Body of pancreas (tissue), 4 donors: ENCODE measurements around the gene GPR155.

Source experiments
- CTCF ChIP-seq, 7 experiments: fragments of 450-650 bp in 4 of 7; fragments of 200-600 bp in 3 of 7; sonication (generic) in 3 of 7; IDR thresholded peaks; one replicate each; pipeline ENCODE4 v1.5.1; 2016 to 2019; ENCODE audit warnings: antibody characterized with exemption in 7 of 7
- POLR2A ChIP-seq, 3 donors: fragments of 450-650 bp; IDR thresholded peaks; one replicate each; pipeline ENCODE4 v1.6.1; 2016; ENCODE audit warnings: antibody characterized with exemption in 3 of 3, mild to moderate bottlenecking in 2 of 3

GRCh38 chr2:174397773-174398172 is 89.1 kb downstream of the GPR155 start:
- TF ChIP-seq POLR2A (IDR thresholded peaks at IDR 0.05) = no peak
- no peak for TF ChIP-seq CTCF (IDR thresholded peaks at IDR 0.05)
